ENCODE data around the gene DMRTB1. TPM values are rescaled to one million over a fixed set of nuclear protein-coding genes. Genes with fewer than 3 reads are reported as not detected.

Gene DMRTB1
- total RNA-seq, 4 donors from 2014 or later, result not detected

DNA sequence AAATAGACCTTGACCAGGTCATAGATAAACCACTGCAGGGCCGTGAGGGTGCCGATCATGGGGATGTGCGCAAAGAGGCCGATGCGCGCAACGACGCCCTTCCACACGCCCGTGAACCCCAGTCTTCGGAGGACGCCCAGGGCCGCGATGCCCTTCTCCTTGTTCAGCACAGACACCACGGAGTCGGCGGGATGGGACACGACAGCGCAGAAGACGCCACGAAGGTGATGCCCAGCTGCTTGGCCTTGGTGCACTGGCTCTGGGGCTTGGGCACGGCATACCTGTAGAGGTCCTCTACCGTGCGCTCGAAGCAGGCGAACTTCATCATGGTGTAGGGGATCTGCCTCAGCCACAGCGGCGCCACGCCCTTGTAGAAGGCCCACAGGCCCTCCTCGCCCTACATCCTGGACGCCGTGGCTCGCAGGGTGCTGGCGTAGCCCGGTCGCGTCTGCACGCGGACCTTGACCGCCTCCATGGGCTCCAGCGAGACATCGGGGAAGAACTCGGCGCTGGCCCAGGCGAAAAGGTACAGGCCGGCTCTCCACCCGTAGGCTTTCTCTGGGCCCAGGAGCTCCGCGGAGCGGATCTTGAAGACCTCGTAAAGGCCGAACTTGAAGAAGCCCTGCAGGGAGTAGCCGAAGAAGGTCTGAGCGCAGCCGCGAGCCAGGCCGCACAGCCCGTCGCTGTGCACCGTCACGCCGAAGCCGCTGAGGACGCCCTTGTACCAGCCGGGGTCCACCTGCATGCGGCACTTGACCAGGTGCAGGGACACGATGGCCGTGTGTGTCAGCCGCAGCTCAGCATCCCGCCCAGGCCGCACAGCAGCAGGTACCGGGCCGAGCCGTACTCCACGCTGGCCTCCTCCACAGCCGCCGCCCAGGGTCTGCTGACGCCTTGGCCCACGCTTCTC is 20.5 kb upstream of the DMRTB1 start:
- TF ChIP-seq, protein P1, sequence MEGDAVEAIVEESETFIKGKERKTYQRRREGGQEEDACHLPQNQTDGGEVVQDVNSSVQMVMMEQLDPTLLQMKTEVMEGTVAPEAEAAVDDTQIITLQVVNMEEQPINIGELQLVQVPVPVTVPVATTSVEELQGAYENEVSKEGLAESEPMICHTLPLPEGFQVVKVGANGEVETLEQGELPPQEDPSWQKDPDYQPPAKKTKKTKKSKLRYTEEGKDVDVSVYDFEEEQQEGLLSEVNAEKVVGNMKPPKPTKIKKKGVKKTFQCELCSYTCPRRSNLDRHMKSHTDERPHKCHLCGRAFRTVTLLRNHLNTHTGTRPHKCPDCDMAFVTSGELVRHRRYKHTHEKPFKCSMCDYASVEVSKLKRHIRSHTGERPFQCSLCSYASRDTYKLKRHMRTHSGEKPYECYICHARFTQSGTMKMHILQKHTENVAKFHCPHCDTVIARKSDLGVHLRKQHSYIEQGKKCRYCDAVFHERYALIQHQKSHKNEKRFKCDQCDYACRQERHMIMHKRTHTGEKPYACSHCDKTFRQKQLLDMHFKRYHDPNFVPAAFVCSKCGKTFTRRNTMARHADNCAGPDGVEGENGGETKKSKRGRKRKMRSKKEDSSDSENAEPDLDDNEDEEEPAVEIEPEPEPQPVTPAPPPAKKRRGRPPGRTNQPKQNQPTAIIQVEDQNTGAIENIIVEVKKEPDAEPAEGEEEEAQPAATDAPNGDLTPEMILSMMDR (IDR thresholded peaks at IDR 0.05), result no peak
- no peak for TF ChIP-seq POLR2A (IDR thresholded peaks at IDR 0.05)
- DNase-seq, result no peak
- no peaks in the 10 kb centered on the region for H3K27me3 ChIP-seq
- no peaks in the 10 kb centered on the region for H3K9me3 ChIP-seq
- H3K4me3 ChIP-seq, result no peak overlapping the region
- no peak overlapping the region for H3K27ac ChIP-seq
- H3K4me1 ChIP-seq, result no peaks in the 10 kb centered on the region
- no peaks in the 10 kb centered on the region for H3K36me3 ChIP-seq

DNA sequence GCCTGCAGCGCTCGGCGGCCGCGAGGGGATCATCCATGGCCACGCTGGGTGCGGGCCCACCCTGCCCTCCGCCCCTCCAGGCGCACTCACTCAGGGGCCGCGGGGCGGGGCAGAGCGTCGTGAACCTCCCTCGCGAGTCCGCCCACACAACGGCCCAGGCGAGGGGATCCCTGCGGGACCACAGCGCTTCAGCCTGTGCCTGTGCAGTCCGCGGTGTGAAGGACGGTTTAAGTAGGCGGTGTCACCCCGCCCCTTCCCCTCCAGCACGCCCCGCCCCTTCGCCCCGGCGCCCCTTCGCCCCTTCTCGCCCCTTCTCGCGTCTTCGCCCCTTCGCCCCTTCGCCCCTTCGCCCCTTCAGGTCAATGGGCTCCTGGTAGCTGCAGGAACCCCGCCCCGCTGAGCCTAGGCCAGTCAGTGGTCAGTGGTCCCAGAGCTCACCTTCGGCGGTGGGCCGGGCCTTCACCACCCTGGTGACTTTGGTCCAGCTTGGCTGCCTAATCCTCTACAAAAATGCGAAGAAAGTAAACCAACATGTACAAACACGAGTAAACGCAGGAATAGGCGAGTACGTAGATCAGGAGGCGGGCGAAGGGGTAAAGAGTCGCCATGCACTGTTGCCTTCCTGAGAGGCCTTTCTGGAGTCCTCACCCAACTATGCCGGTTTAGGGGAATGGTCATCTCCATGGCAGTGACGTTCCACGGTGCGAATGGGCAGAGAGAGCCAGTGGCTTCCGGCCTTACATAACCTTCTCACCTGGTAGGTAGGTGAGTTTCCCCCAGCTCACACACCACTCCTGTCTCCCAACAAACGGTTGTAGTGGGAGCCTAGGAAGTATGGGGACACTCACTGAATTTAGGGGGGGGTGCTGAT is 19.6 kb upstream of the DMRTB1 start:
- Histone ChIP-seq H3K36me3 (no peaks in the 10 kb centered on the region), H3K9me3 (no peaks in the 10 kb centered on the region), H3K27ac (no peak overlapping the region), H3K27me3 (no peaks in the 10 kb centered on the region), H3K4me1 (no peaks in the 10 kb centered on the region), H3K4me3 (no peak overlapping the region)
- no peak for DNase-seq
- TF ChIP-seq POLR2A (IDR thresholded peaks at IDR 0.05), result no peak
- TF ChIP-seq, protein P1 (IDR thresholded peaks at IDR 0.05), result no peak

DNA sequence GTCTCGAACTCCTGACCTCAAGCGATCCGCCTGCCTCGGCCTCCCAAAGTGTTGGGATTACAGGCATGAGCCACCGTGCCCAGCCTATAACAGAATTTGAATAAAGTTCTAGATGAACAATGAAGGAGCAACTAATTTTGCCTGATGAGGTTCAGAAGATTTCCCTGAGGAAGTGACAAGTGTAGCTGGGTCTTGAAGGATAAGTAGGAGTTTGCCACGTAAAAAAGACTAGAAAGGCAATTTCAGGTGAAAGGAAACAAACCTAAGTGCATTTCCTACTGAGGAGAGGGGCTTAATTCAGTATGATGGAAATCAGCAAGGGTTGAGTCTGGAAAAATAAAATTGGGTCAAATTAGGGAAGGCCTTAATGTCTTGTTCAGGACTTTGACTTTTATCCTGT is 18.6 kb upstream of the DMRTB1 start:
- no peaks in the 10 kb centered on the region for H3K36me3 ChIP-seq
- H3K27me3 ChIP-seq, result no peaks in the 10 kb centered on the region
- H3K27ac ChIP-seq, result no peak overlapping the region
- TF ChIP-seq POLR2A (IDR thresholded peaks at IDR 0.05), result no peak
- TF ChIP-seq, protein P1 (IDR thresholded peaks at IDR 0.05), result no peak
- H3K4me3 ChIP-seq, result no peak overlapping the region
- H3K9me3 ChIP-seq, result no peaks in the 10 kb centered on the region
- H3K4me1 ChIP-seq, result no peaks in the 10 kb centered on the region
- DNase-seq, result no peak

DNA sequence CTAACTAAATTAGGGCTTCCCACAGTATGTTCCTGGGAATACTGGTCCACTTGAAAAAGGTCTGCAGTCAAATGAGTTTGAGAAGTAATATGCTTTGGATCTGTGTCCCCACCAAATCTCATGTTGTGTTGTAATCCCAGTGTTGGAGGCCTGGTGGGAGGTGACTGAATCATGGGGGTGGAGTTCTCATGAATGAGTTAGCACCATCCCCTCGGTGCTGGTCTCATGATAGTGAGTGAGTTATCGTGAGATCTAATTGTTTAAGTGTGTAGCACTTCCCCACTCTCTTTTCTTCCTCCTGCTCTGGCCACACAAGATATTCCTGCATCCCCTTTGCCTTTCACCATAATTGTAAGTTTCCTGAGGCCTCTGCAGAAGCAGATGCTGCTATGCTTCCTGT is 16.9 kb upstream of the DMRTB1 start:
- no peak for TF ChIP-seq POLR2A (IDR thresholded peaks at IDR 0.05)
- TF ChIP-seq, protein P1 (IDR thresholded peaks at IDR 0.05), result no peak

DNA sequence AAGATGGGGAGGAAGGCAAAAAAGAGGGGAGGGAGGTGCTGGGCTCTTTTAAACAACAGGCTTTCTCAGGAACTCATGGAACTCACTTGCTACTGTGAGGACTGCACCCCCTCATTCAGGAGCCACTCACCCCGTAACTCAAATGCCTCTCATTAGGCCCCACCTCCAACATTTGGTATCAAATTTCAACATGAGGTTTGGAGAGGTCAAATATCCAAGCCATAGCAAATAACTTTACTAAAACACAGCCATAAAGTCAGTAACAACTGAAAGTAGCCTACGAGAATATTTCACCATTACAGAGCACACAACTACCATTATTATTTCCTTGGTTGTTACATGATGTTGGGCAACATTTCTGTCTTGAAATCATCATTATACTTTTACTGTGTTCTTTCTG is 13.1 kb upstream of the DMRTB1 start:
- TF ChIP-seq, protein P1 (IDR thresholded peaks at IDR 0.05), result no peak
- TF ChIP-seq POLR2A (IDR thresholded peaks at IDR 0.05), result no peak
- no peak overlapping the region for H3K27ac ChIP-seq
- no peaks in the 10 kb centered on the region for H3K36me3 ChIP-seq
- no peaks in the 10 kb centered on the region for H3K9me3 ChIP-seq
- H3K27me3 ChIP-seq, result no peaks in the 10 kb centered on the region
- DNase-seq, result no peak
- H3K4me3 ChIP-seq, result no peak overlapping the region
- H3K4me1 ChIP-seq, result no peaks in the 10 kb centered on the region

More for the DNA sequence above, 16.9 kb upstream of the DMRTB1 start:
- Histone ChIP-seq H3K9me3 (no peaks in the 10 kb centered on the region), H3K27ac (no peak overlapping the region), H3K4me3 (no peak overlapping the region), H3K36me3 (no peaks in the 10 kb centered on the region), H3K27me3 (no peaks in the 10 kb centered on the region), H3K4me1 (no peaks in the 10 kb centered on the region)
- DNase-seq, result no peak

Measured in Peyer's patch (tissue), 4 donors.